Body of pancreas (tissue), 4 donors: ENCODE results near the gene NR1H3. TPM values are rescaled to one million over a fixed set of nuclear protein-coding genes. Genes with fewer than 3 reads are reported as not detected.
A peak's percentile ranks its signal among the peaks of the same experiment; 100 is the strongest.

Experiments
- ATAC-seq: fragments of 150-250 bp; one replicate; pipeline ENCODE4 v1.9.1; 2016
- DNase-seq, 4 donors: peaks; one replicate each; pipeline ENCODE4 v3.0.0-alpha.2; 2019
- H3K27ac ChIP-seq, 4 donors: fragments of 200-600 bp; sonication (generic); 1 replicate in 3 of 4; 2 replicates in 1 of 4; pipeline versions ENCODE4 v1.5.1 to v1.6.1; 2016 to 2019; ENCODE audit warnings: mild to moderate bottlenecking in 1 of 4, mixed read lengths in 1 of 4, moderate library complexity in 1 of 4
- H3K27me3 ChIP-seq, 2 donors: fragments of 200-600 bp; sonication (generic); one replicate each; pipeline ENCODE4 v1.6.0; 2016; ENCODE audit warnings: mild to moderate bottlenecking in 1 of 2
- H3K36me3 ChIP-seq, 2 donors: fragments of 200-600 bp; sonication (generic); replicated peaks in 1 of 2; 2 replicates each; pipeline ENCODE4 v1.5.1; 2016; ENCODE audit warnings: low read depth in 2 of 2; ENCODE audit not compliant: insufficient read depth in 1 of 2
- H3K4me1 ChIP-seq: fragments of 200-600 bp; sonication (generic); one replicate; pipeline ENCODE4 v1.6.0; 2016
- H3K4me3 ChIP-seq, 2 donors: fragments of 200-600 bp; sonication (generic); 1 replicate in 1 of 2; 2 replicates in 1 of 2; pipeline ENCODE4 v1.5.1; 2016 to 2019
- H3K9me3 ChIP-seq, 3 donors: fragments of 200-600 bp; sonication (generic); 1 replicate in 2 of 3; 2 replicates in 1 of 3; pipeline ENCODE4 v1.5.1; 2016
- POLR2A ChIP-seq, 3 donors: fragments of 450-650 bp; IDR thresholded peaks; one replicate each; pipeline ENCODE4 v1.6.1; 2016; ENCODE audit warnings: antibody characterized with exemption in 3 of 3, mild to moderate bottlenecking in 2 of 3
- WGBS, 2 donors: methylation state at CpG; one replicate each; pipeline ENCODE4 v1.1.5; 2017; 5-methylcytosine and 5-hydroxymethylcytosine counted together
- intact Hi-C: fragments of 100-400 bp; cut with DNase I; formaldehyde crosslinking; loops from one replicate; pipeline ENCODE4 v1.15.1; 2023
- total RNA-seq, 2 donors: library from RNA; depleted of rRNA; stranded (reverse); fragments of >200 nt; gene quantifications; one replicate each; pipeline ENCODE4 v1.1.0, GENCODE V29; 2016
- TF ChIP-seq, protein P1 (sequence below), 7 experiments: fragments of 450-650 bp in 4 of 7; fragments of 200-600 bp in 3 of 7; sonication (generic) in 3 of 7; IDR thresholded peaks; one replicate each; pipeline ENCODE4 v1.5.1; 2016 to 2019; ENCODE audit warnings: antibody characterized with exemption in 7 of 7

Gene NR1H3
- total RNA-seq, 2 donors from 2014 or later = 17.9 to 33.9 TPM

DNA sequence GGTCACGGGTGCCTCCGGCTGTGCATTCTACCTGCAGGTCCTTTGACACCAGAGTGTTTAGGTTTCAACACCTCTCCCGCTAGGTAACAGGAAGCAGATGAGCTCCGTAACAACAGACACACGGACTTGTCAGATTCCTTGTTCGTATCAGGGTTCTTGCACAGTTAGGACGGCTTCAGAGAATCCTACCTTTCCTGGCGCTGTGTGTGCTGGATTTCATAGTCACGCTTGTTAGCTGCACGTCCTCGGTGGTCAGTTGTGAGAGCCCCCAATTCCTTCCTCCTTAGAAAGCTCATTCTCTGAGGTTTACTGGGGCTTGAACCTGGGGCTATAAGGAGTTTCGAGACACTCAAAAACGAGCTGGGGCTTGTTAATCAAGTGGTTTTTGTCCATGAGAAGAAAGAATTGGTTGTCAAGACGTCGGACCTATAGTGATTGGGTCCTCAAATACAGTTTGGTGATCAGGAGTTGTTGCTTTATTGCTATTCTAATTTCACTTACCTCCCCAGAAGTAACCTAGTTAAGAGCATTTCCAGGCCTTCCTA, 42.4 kb upstream of the NR1H3 start:
- H3K4me3 ChIP-seq = peak overlapping the region in 1 of 2 donors; percentile 37
- no peaks in the 10 kb centered on the region for H3K36me3 ChIP-seq
- no peaks in the 10 kb centered on the region for H3K27me3 ChIP-seq
- ATAC-seq (no peak), DNase-seq (no peak)
- H3K27ac ChIP-seq = peak overlapping the region; percentile 72 to 97 (median 94)
- H3K9me3 ChIP-seq = no peaks in the 10 kb centered on the region
- WGBS, 2 donors = 6 to 12% methylated on average over 4 to 15 of the region's 15 CpGs
- H3K4me1 ChIP-seq = peaks cover 39% of the 10 kb centered on the region
- intact Hi-C loops = loop anchor here (5.0 kb wide), 1 partner anchor 38 kb away; the partner anchor contains the start of gene ARFGAP2
- TF ChIP-seq, protein P1, sequence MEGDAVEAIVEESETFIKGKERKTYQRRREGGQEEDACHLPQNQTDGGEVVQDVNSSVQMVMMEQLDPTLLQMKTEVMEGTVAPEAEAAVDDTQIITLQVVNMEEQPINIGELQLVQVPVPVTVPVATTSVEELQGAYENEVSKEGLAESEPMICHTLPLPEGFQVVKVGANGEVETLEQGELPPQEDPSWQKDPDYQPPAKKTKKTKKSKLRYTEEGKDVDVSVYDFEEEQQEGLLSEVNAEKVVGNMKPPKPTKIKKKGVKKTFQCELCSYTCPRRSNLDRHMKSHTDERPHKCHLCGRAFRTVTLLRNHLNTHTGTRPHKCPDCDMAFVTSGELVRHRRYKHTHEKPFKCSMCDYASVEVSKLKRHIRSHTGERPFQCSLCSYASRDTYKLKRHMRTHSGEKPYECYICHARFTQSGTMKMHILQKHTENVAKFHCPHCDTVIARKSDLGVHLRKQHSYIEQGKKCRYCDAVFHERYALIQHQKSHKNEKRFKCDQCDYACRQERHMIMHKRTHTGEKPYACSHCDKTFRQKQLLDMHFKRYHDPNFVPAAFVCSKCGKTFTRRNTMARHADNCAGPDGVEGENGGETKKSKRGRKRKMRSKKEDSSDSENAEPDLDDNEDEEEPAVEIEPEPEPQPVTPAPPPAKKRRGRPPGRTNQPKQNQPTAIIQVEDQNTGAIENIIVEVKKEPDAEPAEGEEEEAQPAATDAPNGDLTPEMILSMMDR (IDR thresholded peaks at IDR 0.05) = no peak
- TF ChIP-seq POLR2A (IDR thresholded peaks at IDR 0.05) = no peak

DNA sequence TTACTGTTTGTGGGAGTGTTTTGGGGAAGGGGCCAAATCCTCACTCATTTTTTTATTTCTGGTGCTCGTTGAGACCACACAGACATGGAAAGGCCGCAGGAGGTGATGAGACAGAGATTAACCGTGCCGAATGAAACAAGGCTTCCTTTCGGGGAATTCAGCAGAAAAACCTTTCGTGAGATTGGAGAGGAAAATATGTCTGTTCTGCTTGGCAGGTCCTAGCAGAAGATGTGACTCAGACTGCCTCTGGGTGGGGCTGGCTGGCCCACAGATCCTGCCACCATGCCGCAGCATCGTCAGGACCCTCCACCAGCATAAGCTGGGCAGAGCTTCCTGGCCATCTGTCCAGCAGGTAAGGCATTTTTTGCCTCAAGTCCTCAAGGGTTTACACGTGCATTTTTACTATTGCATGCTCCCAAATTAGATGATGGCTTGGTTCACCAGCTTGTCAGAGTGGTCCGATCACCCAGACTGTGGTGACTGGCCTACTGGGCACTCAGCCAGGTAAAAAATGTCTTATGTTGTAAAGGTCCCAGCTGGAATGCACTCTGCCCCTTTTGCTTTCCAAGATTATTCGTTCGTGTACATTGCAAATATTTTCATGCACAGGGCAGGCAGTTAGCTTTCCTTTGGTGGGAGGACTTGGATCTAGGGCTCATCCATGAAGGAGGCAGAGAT, 41.5 kb upstream of the NR1H3 start:
- DNase-seq = peak; percentile 41 to 63 (median 51)

DNA sequence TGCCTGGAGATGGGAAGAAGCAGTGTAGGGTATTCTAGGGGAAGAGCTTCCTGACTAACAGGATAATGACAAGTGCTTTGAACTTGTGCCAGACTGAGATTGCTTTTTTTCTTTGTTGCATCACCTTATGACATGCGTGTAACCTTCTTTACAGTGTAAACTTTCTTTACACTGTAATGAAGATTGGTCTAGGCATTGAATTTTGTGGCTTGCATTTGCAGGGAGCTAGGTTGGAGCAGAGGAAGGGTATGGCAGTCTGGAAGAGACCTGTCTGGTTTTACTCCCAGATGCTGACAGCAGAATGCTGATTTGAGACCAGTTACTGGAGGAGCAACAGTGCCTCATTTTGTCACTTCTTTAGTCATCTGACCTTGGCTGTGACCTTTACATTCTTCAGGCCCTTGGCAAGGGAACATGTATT, 37.4 kb upstream of the NR1H3 start:
- Histone ChIP-seq H3K27me3 (no peaks in the 10 kb centered on the region), H3K27ac (no peak overlapping the region), H3K4me1 (peaks cover 25% of the 10 kb centered on the region), H3K36me3 (peaks cover 1 to 5% of the 10 kb centered on the region in 2 donors), H3K4me3 (no peak overlapping the region), H3K9me3 (no peaks in the 10 kb centered on the region)
- no peak for TF ChIP-seq POLR2A (IDR thresholded peaks at IDR 0.05)
- TF ChIP-seq, protein P1 (IDR thresholded peaks at IDR 0.05) = no peak
- intact Hi-C loops = no loop called here
- ATAC-seq = no peak
- 65 to 79% methylated on average over 1 of the region's 1 CpG for WGBS, 2 donors
- no peak for DNase-seq

More for the DNA sequence above, 41.5 kb upstream of the NR1H3 start:
- H3K36me3 ChIP-seq = no peaks in the 10 kb centered on the region
- no peaks in the 10 kb centered on the region for H3K9me3 ChIP-seq
- TF ChIP-seq POLR2A (IDR thresholded peaks at IDR 0.05) = no peak
- TF ChIP-seq, protein P1 (IDR thresholded peaks at IDR 0.05) = no peak
- no peak overlapping the region for H3K4me3 ChIP-seq
- ATAC-seq = no peak
- H3K27ac ChIP-seq = peak overlapping the region in 3 of 4 donors; percentile 92 to 97 (median 97)
- intact Hi-C loops = loop anchor here (5.0 kb wide), 1 partner anchor 39 kb away; the partner anchor contains the start of gene ARFGAP2
- H3K27me3 ChIP-seq = no peaks in the 10 kb centered on the region
- H3K4me1 ChIP-seq = peaks cover 39% of the 10 kb centered on the region
- WGBS, 2 donors = 23 to 24% methylated on average over 11 to 12 of the region's 12 CpGs

DNA sequence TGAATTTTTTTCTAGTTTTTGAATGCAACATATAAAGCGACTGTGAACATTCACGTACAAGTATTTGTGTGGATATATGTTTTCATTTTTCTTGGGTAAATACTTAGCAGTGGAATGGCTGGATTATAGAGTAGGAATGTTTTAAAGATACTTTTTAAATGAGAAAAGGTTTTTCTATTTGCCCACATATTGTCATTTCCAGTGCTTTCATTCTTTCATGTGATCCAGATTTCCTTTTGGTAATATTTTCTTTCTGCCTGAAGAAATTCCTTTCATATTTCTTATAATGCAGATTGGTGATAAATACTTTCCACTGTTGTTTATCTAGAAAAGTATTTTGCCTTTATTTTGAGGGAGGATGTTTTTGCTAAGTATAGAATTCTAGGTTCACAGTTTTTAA, 35.1 kb upstream of the NR1H3 start:
- ATAC-seq = no peak
- no peak overlapping the region for H3K4me3 ChIP-seq
- intact Hi-C loops = no loop called here
- peaks cover 4 to 5% of the 10 kb centered on the region in 2 donors for H3K36me3 ChIP-seq
- no peaks in the 10 kb centered on the region for H3K9me3 ChIP-seq
- no peak for TF ChIP-seq POLR2A (IDR thresholded peaks at IDR 0.05)
- TF ChIP-seq, protein P1 (IDR thresholded peaks at IDR 0.05) = no peak
- H3K27me3 ChIP-seq = no peaks in the 10 kb centered on the region
- no peak for DNase-seq
- WGBS, 2 donors = 51 to 52% methylated on average over 2 of the region's 2 CpGs
- peaks cover 6% of the 10 kb centered on the region for H3K4me1 ChIP-seq
- no peak overlapping the region for H3K27ac ChIP-seq
